Measurements from ENCODE around the gene COLEC11.

COLEC11 gene

GRCh38 chr2:3585261-3586109, 9.4 kb upstream of the COLEC11 start:
- no peak for DNase-seq (ENCODE audit: low read depth)

- no peak for DNase-seq (ENCODE audit: low read depth)
Measured at GRCh38 chr2:3586220-3586619, 8.7 kb upstream of the COLEC11 start.

- DNase-seq (ENCODE audit: low read depth): no peak
Measured at GRCh38 chr2:3587021-3587420, 7.9 kb upstream of the COLEC11 start.

GRCh38 chr2:3587432-3587831, 7.5 kb upstream of the COLEC11 start:
- DNase-seq (ENCODE audit: low read depth): no peak

- no peak for DNase-seq (ENCODE audit: low read depth)
Measured at GRCh38 chr2:3588084-3588483, 6.8 kb upstream of the COLEC11 start.

GRCh38 chr2:3589086-3589485, 5.8 kb upstream of the COLEC11 start:
- DNase-seq (ENCODE audit: low read depth): no peak

GRCh38 chr2:3595404-3595803, 492 bp downstream of the COLEC11 start:
- no peak for DNase-seq (ENCODE audit: low read depth)

GRCh38 chr2:3595985-3596384, 1.1 kb downstream of the COLEC11 start:
- no peak for DNase-seq (ENCODE audit: low read depth)

GRCh38 chr2:3596901-3597417, 2.0 kb downstream of the COLEC11 start:
- DNase-seq (ENCODE audit: low read depth): no peak

- no peak for DNase-seq (ENCODE audit: low read depth)
Measured at GRCh38 chr2:3597567-3597966, 2.7 kb downstream of the COLEC11 start.

GRCh38 chr2:3598197-3598910, 3.4 kb downstream of the COLEC11 start:
- DNase-seq (ENCODE audit: low read depth): no peak

GRCh38 chr2:3598912-3599854, 4.3 kb downstream of the COLEC11 start:
- DNase-seq (ENCODE audit: low read depth): no peak

- DNase-seq (ENCODE audit: low read depth): no peak
Measured at GRCh38 chr2:3600256-3600855, 5.4 kb downstream of the COLEC11 start.

- no peak for DNase-seq (ENCODE audit: low read depth)
Measured at GRCh38 chr2:3601561-3602271, 6.8 kb downstream of the COLEC11 start.

GRCh38 chr2:3602553-3603339, 7.8 kb downstream of the COLEC11 start:
- no peak for DNase-seq (ENCODE audit: low read depth)

GRCh38 chr2:3603536-3604206, 8.8 kb downstream of the COLEC11 start:
- no peak for DNase-seq (ENCODE audit: low read depth)

- no peak for DNase-seq (ENCODE audit: low read depth)
Measured at GRCh38 chr2:3604207-3604877, 9.4 kb downstream of the COLEC11 start.

- DNase-seq (ENCODE audit: low read depth): no peak
Measured at GRCh38 chr2:3604991-3605961, 10.4 kb downstream of the COLEC11 start.
